Neural cell (in vitro differentiated cells): ENCODE data around the gene NPS. TPM values are rescaled to one million over a fixed set of nuclear protein-coding genes. Genes with fewer than 3 reads are reported as not detected.

ENCODE experiments used
- H2AFZ ChIP-seq: fragments of 200-600, 300-800 bp; sonication (generic), shearing (Covaris generic); 2 replicates; pipeline ENCODE4 v1.6.0; 2014; ENCODE audit warnings: low read depth, mild to moderate bottlenecking, antibody characterized with exemption, low read length, moderate library complexity
- H3F3A ChIP-seq: fragments of 200-600 bp; shearing (Covaris generic); 2 replicates; pipeline ENCODE4 v1.6.1; 2016; ENCODE audit warnings: mild to moderate bottlenecking, moderate library complexity, mixed read lengths, antibody characterized with exemption, low read length; ENCODE audit not compliant: insufficient read depth, poor library complexity, severe bottlenecking
- H3K27ac ChIP-seq: fragments of 200-600, 300-800 bp; sonication (generic), shearing (Covaris generic); 2 replicates; pipeline ENCODE4 v1.5.1; 2014; ENCODE audit warnings: mild to moderate bottlenecking, low read length, moderate library complexity
- H3K27me3 ChIP-seq: fragments of 300-800, 200-600 bp; sonication (generic), shearing (Covaris generic); 2 replicates; pipeline ENCODE4 v1.6.0; 2014; ENCODE audit warnings: mild to moderate bottlenecking, low read depth, low read length, moderate library complexity; ENCODE audit not compliant: insufficient read depth
- H3K36me3 ChIP-seq: fragments of 300-800, 200-600 bp; sonication (generic), shearing (Covaris generic); 2 replicates; pipeline ENCODE4 v1.5.1; 2014; ENCODE audit warnings: mild to moderate bottlenecking, antibody characterized with exemption, low read length, moderate library complexity; ENCODE audit not compliant: insufficient read depth
- H3K4me2 ChIP-seq: fragments of 300-800, 200-600 bp; sonication (generic), shearing (Covaris generic); 2 replicates; pipeline ENCODE4 v1.6.0; 2014; ENCODE audit warnings: mild to moderate bottlenecking, low read length
- H3K4me3 ChIP-seq: fragments of 300-800, 200-600 bp; sonication (generic), shearing (Covaris generic); 2 replicates; pipeline ENCODE4 v1.5.1; 2014; ENCODE audit warnings: mild to moderate bottlenecking, low read length, moderate library complexity
- H3K79me2 ChIP-seq: fragments of 200-600 bp; shearing (Covaris generic); replicated peaks from 2 replicates; pipeline ENCODE4 v1.6.0; 2014; ENCODE audit warnings: mild to moderate bottlenecking, low read length, moderate library complexity; ENCODE audit not compliant: insufficient read depth
- H3K9ac ChIP-seq: fragments of 300-800, 200-600 bp; sonication (generic), shearing (Covaris generic); 2 replicates; pipeline ENCODE4 v1.6.1; 2016; ENCODE audit warnings: mild to moderate bottlenecking, low read length, mixed read lengths
- H3K9me2 ChIP-seq: fragments of 200-600 bp; shearing (Covaris generic); 2 replicates; pipeline ENCODE4 v1.6.1; 2016; ENCODE audit warnings: mild to moderate bottlenecking, low read length, mixed read lengths; ENCODE audit not compliant: insufficient read depth
- H3K9me3 ChIP-seq: fragments of 200-600, 300-800 bp; sonication (generic), shearing (Covaris generic); 2 replicates; pipeline ENCODE4 v1.6.1; 2016; ENCODE audit warnings: mild to moderate bottlenecking, mixed run types, low read length, moderate library complexity, mixed read lengths
- H4K20me1 ChIP-seq: fragments of 200-600 bp; shearing (Covaris generic); 2 replicates; pipeline ENCODE4 v1.6.1; 2016; ENCODE audit warnings: mild to moderate bottlenecking, mixed run types; ENCODE audit not compliant: insufficient read depth
- EP300 ChIP-seq: fragments of 450-650 bp; conservative IDR thresholded peaks from 2 replicates; pipeline ENCODE4 v1.6.1; 2014; ENCODE audit warnings: antibody characterized with exemption, mild to moderate bottlenecking, moderate library complexity; ENCODE audit not compliant: poor library complexity, severe bottlenecking
- EZH2 ChIP-seq: fragments of 200-600, 300-800 bp; shearing (Covaris generic), sonication (generic); IDR thresholded peaks from 2 replicates; pipeline ENCODE4 v1.6.1; 2014; ENCODE audit warnings: antibody characterized with exemption, low read length, borderline replicate concordance, mild to moderate bottlenecking; ENCODE audit not compliant: insufficient read depth, poor library complexity, severe bottlenecking
- MXI1 ChIP-seq: fragments of 450-650 bp; conservative IDR thresholded peaks from 2 replicates; pipeline ENCODE4 v1.6.1; 2014; ENCODE audit warnings: antibody characterized with exemption, mild to moderate bottlenecking; ENCODE audit not compliant: poor library complexity, severe bottlenecking
- POLR2AphosphoS5 ChIP-seq: IDR thresholded peaks from 2 replicates; pipeline ENCODE4 v1.6.1; 2012
- RAD21 ChIP-seq: fragments of 450-650 bp; conservative IDR thresholded peaks from 2 replicates; pipeline ENCODE4 v1.6.1; 2014; ENCODE audit warnings: antibody characterized with exemption, mild to moderate bottlenecking, moderate library complexity
- SMC3 ChIP-seq: fragments of 450-650 bp; conservative IDR thresholded peaks from 2 replicates; pipeline ENCODE4 v1.6.1; 2014; ENCODE audit warnings: antibody characterized with exemption, mild to moderate bottlenecking, moderate library complexity; ENCODE audit not compliant: poor library complexity
- TAF1 ChIP-seq: IDR thresholded peaks from 2 replicates; pipeline ENCODE4 v1.6.1; 2012; ENCODE audit warnings: low read depth
- polyA plus RNA-seq: library from polyadenylated mRNA; depleted of rRNA; stranded (reverse); fragments of >200 nt; gene quantifications from 2 replicates; pipeline ENCODE4 v1.2.3, GENCODE V29; 2014
- TF ChIP-seq, protein P1 (sequence below): IDR thresholded peaks from 2 replicates; pipeline ENCODE4 v1.6.1; 2012; ENCODE audit warnings: borderline replicate concordance
- TF ChIP-seq, protein P2 (sequence below): fragments of 450-650 bp; IDR thresholded peaks from 2 replicates; pipeline ENCODE4 v1.5.1; 2014; ENCODE audit warnings: antibody characterized with exemption, mild to moderate bottlenecking, moderate library complexity; ENCODE audit not compliant: poor library complexity, severe bottlenecking

The NPS gene
- polyA plus RNA-seq, 1 donor from 2014 or later: not detected

DNA sequence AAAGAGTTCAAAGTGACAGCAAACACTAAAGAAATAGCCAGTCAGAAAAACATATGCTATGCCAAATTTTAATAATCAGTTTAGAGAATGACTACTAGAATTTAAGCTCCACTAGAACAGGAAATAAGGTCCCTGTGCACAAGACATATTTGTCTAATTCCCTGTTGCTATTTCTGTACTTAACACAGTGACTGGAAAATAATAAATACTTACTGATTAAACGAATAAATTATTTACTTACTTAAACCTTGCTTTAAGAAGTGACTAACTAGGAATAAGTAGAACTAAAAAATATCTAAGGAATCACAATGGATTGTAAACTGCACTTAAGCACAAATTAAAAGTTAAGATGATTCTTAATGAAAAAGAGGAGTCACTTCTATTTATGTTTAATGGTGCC, 22.3 kb downstream of the NPS start:
- Histone ChIP-seq H3K4me3 (no peak overlapping the region), H4K20me1 (no peaks in the 10 kb centered on the region), H3K9ac (no peak overlapping the region), H3F3A (no peaks in the 10 kb centered on the region), H3K9me3 (no peaks in the 10 kb centered on the region), H3K36me3 (no peaks in the 10 kb centered on the region), H3K4me2 (no peak overlapping the region), H2AFZ (no peak overlapping the region), H3K9me2 (no peaks in the 10 kb centered on the region), H3K79me2 (no peaks in the 10 kb centered on the region), H3K27ac (no peak overlapping the region), H3K27me3 (no peaks in the 10 kb centered on the region)
- TF ChIP-seq, protein P1, sequence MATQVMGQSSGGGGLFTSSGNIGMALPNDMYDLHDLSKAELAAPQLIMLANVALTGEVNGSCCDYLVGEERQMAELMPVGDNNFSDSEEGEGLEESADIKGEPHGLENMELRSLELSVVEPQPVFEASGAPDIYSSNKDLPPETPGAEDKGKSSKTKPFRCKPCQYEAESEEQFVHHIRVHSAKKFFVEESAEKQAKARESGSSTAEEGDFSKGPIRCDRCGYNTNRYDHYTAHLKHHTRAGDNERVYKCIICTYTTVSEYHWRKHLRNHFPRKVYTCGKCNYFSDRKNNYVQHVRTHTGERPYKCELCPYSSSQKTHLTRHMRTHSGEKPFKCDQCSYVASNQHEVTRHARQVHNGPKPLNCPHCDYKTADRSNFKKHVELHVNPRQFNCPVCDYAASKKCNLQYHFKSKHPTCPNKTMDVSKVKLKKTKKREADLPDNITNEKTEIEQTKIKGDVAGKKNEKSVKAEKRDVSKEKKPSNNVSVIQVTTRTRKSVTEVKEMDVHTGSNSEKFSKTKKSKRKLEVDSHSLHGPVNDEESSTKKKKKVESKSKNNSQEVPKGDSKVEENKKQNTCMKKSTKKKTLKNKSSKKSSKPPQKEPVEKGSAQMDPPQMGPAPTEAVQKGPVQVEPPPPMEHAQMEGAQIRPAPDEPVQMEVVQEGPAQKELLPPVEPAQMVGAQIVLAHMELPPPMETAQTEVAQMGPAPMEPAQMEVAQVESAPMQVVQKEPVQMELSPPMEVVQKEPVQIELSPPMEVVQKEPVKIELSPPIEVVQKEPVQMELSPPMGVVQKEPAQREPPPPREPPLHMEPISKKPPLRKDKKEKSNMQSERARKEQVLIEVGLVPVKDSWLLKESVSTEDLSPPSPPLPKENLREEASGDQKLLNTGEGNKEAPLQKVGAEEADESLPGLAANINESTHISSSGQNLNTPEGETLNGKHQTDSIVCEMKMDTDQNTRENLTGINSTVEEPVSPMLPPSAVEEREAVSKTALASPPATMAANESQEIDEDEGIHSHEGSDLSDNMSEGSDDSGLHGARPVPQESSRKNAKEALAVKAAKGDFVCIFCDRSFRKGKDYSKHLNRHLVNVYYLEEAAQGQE: no peak
- TF ChIP-seq RAD21: no peak
- no peak for TF ChIP-seq MXI1
- TF ChIP-seq, protein P2, sequence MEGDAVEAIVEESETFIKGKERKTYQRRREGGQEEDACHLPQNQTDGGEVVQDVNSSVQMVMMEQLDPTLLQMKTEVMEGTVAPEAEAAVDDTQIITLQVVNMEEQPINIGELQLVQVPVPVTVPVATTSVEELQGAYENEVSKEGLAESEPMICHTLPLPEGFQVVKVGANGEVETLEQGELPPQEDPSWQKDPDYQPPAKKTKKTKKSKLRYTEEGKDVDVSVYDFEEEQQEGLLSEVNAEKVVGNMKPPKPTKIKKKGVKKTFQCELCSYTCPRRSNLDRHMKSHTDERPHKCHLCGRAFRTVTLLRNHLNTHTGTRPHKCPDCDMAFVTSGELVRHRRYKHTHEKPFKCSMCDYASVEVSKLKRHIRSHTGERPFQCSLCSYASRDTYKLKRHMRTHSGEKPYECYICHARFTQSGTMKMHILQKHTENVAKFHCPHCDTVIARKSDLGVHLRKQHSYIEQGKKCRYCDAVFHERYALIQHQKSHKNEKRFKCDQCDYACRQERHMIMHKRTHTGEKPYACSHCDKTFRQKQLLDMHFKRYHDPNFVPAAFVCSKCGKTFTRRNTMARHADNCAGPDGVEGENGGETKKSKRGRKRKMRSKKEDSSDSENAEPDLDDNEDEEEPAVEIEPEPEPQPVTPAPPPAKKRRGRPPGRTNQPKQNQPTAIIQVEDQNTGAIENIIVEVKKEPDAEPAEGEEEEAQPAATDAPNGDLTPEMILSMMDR: no peak
- TF ChIP-seq POLR2AphosphoS5: no peak
- no peak for TF ChIP-seq EP300

DNA sequence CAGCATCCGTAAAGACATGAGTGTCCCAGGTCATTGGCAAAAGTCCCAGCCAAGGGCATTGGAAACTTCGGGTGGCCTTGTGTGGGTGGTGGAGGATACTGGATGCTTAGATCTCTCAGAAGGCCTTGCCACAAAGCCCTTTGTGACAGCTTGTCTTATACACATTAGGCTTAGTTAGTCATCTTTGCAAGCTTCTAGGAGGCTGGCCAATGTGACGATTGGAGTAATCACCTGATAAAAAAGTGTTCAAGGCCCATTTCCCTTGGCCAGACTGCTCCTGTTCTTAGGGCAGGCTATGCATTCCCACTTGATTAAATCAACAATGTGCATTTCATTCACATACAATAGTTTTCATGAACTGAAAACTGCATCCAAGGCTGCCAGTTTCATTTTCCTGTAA, 26.9 kb downstream of the NPS start:
- no peak overlapping the region for H3K4me2 ChIP-seq
- H3K27ac ChIP-seq: no peak overlapping the region
- no peaks in the 10 kb centered on the region for H3F3A ChIP-seq
- no peak overlapping the region for H2AFZ ChIP-seq
- no peaks in the 10 kb centered on the region for H3K9me2 ChIP-seq
- H4K20me1 ChIP-seq: no peaks in the 10 kb centered on the region
- no peaks in the 10 kb centered on the region for H3K27me3 ChIP-seq
- H3K9me3 ChIP-seq: no peaks in the 10 kb centered on the region
- no peak overlapping the region for H3K9ac ChIP-seq
- H3K4me3 ChIP-seq: no peak overlapping the region
- H3K36me3 ChIP-seq: no peaks in the 10 kb centered on the region
- no peak for TF ChIP-seq RAD21
- no peak for TF ChIP-seq EZH2
- no peak for TF ChIP-seq MXI1
- TF ChIP-seq, protein P2: no peak
- no peak for TF ChIP-seq EP300
- no peak for TF ChIP-seq POLR2AphosphoS5
- TF ChIP-seq, protein P1: no peak
- TF ChIP-seq SMC3: no peak
- TF ChIP-seq TAF1: no peak
- no peaks in the 10 kb centered on the region for H3K79me2 ChIP-seq
